AG09309 (cell line): ENCODE data around the gene MIOX.

Experiments
- DNase-seq: peaks from one replicate; pipeline ENCODE4 v3.0.0-alpha.2; 2010; ENCODE audit warnings: low read depth
- H3K4me3 ChIP-seq: 2 replicates; pipeline ENCODE4 v1.5.1; 2011; ENCODE audit warnings: mild to moderate bottlenecking, low read depth, low read length, moderate library complexity; ENCODE audit not compliant: control insufficient read depth
- CTCF ChIP-seq: IDR thresholded peaks from 2 replicates; pipeline ENCODE4 v1.5.1; 2011; ENCODE audit warnings: mild to moderate bottlenecking, low read depth, low read length, inconsistent platforms; ENCODE audit not compliant: insufficient read depth, control insufficient read depth; ENCODE audit errors: missing control alignments

The MIOX gene

GRCh38 chr22:50474710-50475651 is 11.7 kb upstream of the MIOX start, which contains the start of gene SBF1:
TSS of gene SBF1 (minus strand) at chr22:50475035. CDS start at chr22:50474840, 195 bp downstream.
- peak within 1 kb of the TSS; percentile 78 for H3K4me3 ChIP-seq
- peak; percentile 28 for DNase-seq
- no peak for TF ChIP-seq CTCF

DNA sequence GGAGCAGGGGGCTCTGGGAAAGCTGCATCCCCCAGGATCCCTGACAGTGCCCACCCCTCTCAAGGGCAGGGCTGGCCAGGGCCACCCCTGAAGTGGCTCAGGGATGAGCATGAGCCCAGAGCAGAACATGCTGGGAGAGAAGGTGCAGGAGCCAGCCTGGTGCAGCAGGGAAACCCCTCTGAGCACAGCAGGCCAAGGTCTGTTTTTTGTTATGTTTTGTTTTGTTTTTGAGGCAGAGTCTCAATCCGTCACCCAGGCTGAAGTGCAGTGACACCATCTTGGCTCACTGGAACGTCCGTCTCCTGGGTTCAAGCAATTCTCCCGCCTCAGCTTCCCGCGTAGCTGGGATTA is 11.0 kb upstream of the MIOX start:
- no peak for TF ChIP-seq CTCF
- peak overlapping the region; percentile 70; the same call in 1 of the 2 replicates for H3K4me3 ChIP-seq
- DNase-seq: no peak

- TF ChIP-seq CTCF: no peak
- H3K4me3 ChIP-seq: no peak overlapping the region
- no peak for DNase-seq
Observed at GRCh38 chr22:50476868-50477267, 9.8 kb upstream of the MIOX start.

- TF ChIP-seq CTCF: no peak
- no peak overlapping the region for H3K4me3 ChIP-seq
- DNase-seq: no peak
Observed at GRCh38 chr22:50477923-50478322, 8.7 kb upstream of the MIOX start.

DNA sequence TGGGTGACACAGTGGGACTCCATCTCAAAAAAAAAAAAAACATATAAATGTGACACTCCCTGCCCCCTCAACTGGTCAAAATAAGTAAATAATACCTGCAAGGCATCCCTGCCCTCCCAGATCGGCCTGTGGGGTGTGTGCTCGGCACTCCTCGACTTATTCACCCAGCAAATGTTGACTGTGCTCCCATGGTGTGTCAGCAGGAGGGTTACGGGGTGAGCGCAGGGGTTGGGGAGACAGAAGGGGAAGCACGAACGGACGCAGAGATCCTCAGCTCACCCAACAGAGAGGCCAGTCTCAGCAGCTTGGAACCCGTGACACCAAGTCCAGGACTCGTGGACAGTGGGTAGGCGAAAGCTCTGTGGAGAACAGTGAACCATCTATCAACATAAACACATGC is 6.9 kb upstream of the MIOX start:
- no peak for DNase-seq
- TF ChIP-seq CTCF: no peak

GRCh38 chr22:50481045-50481439 is 5.6 kb upstream of the MIOX start:
- no peak for DNase-seq
- H3K4me3 ChIP-seq: peak overlapping the region; percentile 60

More for the DNA sequence above, 6.9 kb upstream of the MIOX start:
- no peak overlapping the region for H3K4me3 ChIP-seq

More at GRCh38 chr22:50481045-50481439, 5.6 kb upstream of the MIOX start:
- TF ChIP-seq CTCF: no peak
